HG03045 (cell line): ENCODE data around the gene TTC23.

Experiments used
- ATAC-seq: cut with Tn5 transposase; IDR thresholded peaks from one replicate; pipeline ENCODE4 v1.9.1; 2021; ENCODE audit warnings: mild to moderate bottlenecking, moderate library complexity; ENCODE audit not compliant: unreplicated experiment

The TTC23 gene

GRCh38 chr15:99140590-99140989 is 108.8 kb downstream of the TTC23 start:
- no peak for ATAC-seq

GRCh38 chr15:99139276-99139675 is 110.1 kb downstream of the TTC23 start:
- ATAC-seq, result no peak

GRCh38 chr15:99138491-99138982 is 110.8 kb downstream of the TTC23 start:
- no peak for ATAC-seq

GRCh38 chr15:99137877-99138276 is 111.5 kb downstream of the TTC23 start:
- no peak for ATAC-seq

GRCh38 chr15:99137111-99137546 is 112.3 kb downstream of the TTC23 start:
- ATAC-seq, result no peak

GRCh38 chr15:99135194-99135593 is 114.2 kb downstream of the TTC23 start:
- ATAC-seq, result peak; percentile 62

GRCh38 chr15:99134317-99134821 is 115.0 kb downstream of the TTC23 start:
- ATAC-seq, result no peak

GRCh38 chr15:99132634-99133287 is 116.6 kb downstream of the TTC23 start:
- no peak for ATAC-seq

GRCh38 chr15:99132122-99132521 is 117.3 kb downstream of the TTC23 start:
- ATAC-seq, result no peak

- ATAC-seq, result no peak
Observed at GRCh38 chr15:99131441-99132023, 117.8 kb downstream of the TTC23 start.

GRCh38 chr15:99130765-99131440 is 118.5 kb downstream of the TTC23 start:
- ATAC-seq, result no peak

- ATAC-seq, result no peak
Observed at GRCh38 chr15:99130314-99130713, 119.1 kb downstream of the TTC23 start.

GRCh38 chr15:99129644-99130043 is 119.7 kb downstream of the TTC23 start:
- ATAC-seq, result no peak

- no peak for ATAC-seq
Observed at GRCh38 chr15:99128411-99128810, 121.0 kb downstream of the TTC23 start.

- ATAC-seq, result no peak
Observed at GRCh38 chr15:99127773-99128172, 121.6 kb downstream of the TTC23 start.

GRCh38 chr15:99126930-99127329 is 122.5 kb downstream of the TTC23 start:
- ATAC-seq, result no peak

GRCh38 chr15:99126131-99126588 is 123.2 kb downstream of the TTC23 start:
- no peak for ATAC-seq

- ATAC-seq, result no peak
Observed at GRCh38 chr15:99125061-99125891, 124.1 kb downstream of the TTC23 start.

- ATAC-seq, result no peak
Observed at GRCh38 chr15:99124641-99125040, 124.7 kb downstream of the TTC23 start.

- no peak for ATAC-seq
Observed at GRCh38 chr15:99123713-99124451, 125.5 kb downstream of the TTC23 start.
